HepG2 (cell line): Measurements from ENCODE around the gene P3H4. TPM values are rescaled to one million over a fixed set of nuclear protein-coding genes. Genes with fewer than 3 reads are reported as not detected.

ENCODE experiments used
- GABPA ChIP-seq, 2 experiments: IDR thresholded peaks; 2 replicates each; pipeline ENCODE4 v1.6.1; 2011 to 2016; ENCODE audit warnings: low read depth in 2 of 2, low read length in 1 of 2, missing biosample characterization in 1 of 2, missing genetic modification characterization in 1 of 2
- MEF2D ChIP-seq: sonication (generic); formaldehyde crosslinking; IDR thresholded peaks from 2 replicates; pipeline ENCODE4 v1.5.1; 2020; ENCODE audit warnings: mild to moderate bottlenecking, missing genetic modification reagents
- NCOA2 ChIP-seq: sonication (generic); formaldehyde crosslinking; IDR thresholded peaks from 2 replicates; pipeline ENCODE4 v1.8.0; 2022; ENCODE audit warnings: inconsistent platforms
- NR2C2 ChIP-seq: sonication (generic); formaldehyde crosslinking; IDR thresholded peaks from 2 replicates; pipeline ENCODE4 v1.4.0; 2020; ENCODE audit warnings: missing genetic modification reagents, mild to moderate bottlenecking, moderate library complexity, borderline replicate concordance
- SETDB1 ChIP-seq: sonication (generic); formaldehyde crosslinking; IDR thresholded peaks from 2 replicates; pipeline ENCODE4 v1.5.1; 2020; ENCODE audit warnings: missing genetic modification reagents, mild to moderate bottlenecking, borderline replicate concordance
- SIN3A ChIP-seq: IDR thresholded peaks from 2 replicates; pipeline ENCODE4 v1.6.1; 2011; ENCODE audit warnings: low read depth, mild to moderate bottlenecking, control low read depth, low read length, borderline replicate concordance
- SOX13 ChIP-seq, 3 experiments: fragments of 450-650 bp in 1 of 3; sonication (generic) in 1 of 3; formaldehyde crosslinking in 1 of 3; IDR thresholded peaks in 2 of 3; conservative IDR thresholded peaks in 1 of 3; 2 replicates each; pipeline versions ENCODE4 v1.5.0 to v1.6.1; 2016 to 2020; ENCODE audit warnings: antibody characterized with exemption in 1 of 3, mild to moderate bottlenecking in 1 of 3, missing compliant biosample characterization in 1 of 3, missing genetic modification reagents in 1 of 3, moderate library complexity in 1 of 3
- TEAD2 ChIP-seq: sonication (generic); formaldehyde crosslinking; IDR thresholded peaks from 2 replicates; pipeline ENCODE4 v1.9.0; 2021; ENCODE audit warnings: missing genetic modification reagents
- ZKSCAN8 ChIP-seq: IDR thresholded peaks from 2 replicates; pipeline ENCODE4 v1.6.1; 2016; ENCODE audit warnings: borderline replicate concordance, missing genetic modification reagents, missing compliant biosample characterization
- ZNF205 ChIP-seq: IDR thresholded peaks from 2 replicates; pipeline ENCODE4 v1.6.1; 2018; ENCODE audit warnings: missing biosample characterization, missing genetic modification reagents
- ZNF230 ChIP-seq: sonication (generic); formaldehyde crosslinking; IDR thresholded peaks from 2 replicates; pipeline ENCODE4 v1.4.0; 2020; ENCODE audit warnings: mild to moderate bottlenecking, missing genetic modification reagents
- ZNF543 ChIP-seq: sonication (generic); formaldehyde crosslinking; IDR thresholded peaks from 2 replicates; pipeline ENCODE4 v1.4.0; 2020; ENCODE audit warnings: mild to moderate bottlenecking, missing genetic modification reagents
- ZNF598 ChIP-seq: sonication (generic); formaldehyde crosslinking; IDR thresholded peaks from 2 replicates; pipeline ENCODE4 v1.5.1; 2020; ENCODE audit warnings: mild to moderate bottlenecking, missing genetic modification reagents, borderline replicate concordance
- ZNF670 ChIP-seq: sonication (generic); formaldehyde crosslinking; IDR thresholded peaks from 2 replicates; pipeline ENCODE4 v1.8.0; 2022; ENCODE audit warnings: mild to moderate bottlenecking, missing genetic modification reagents, borderline replicate concordance
- ZNF674 ChIP-seq: sonication (generic); formaldehyde crosslinking; IDR thresholded peaks from 2 replicates; pipeline ENCODE4 v1.5.0; 2020; ENCODE audit warnings: low read depth, mild to moderate bottlenecking, missing genetic modification reagents
- ZNF749 ChIP-seq: sonication (generic); formaldehyde crosslinking; IDR thresholded peaks from 2 replicates; pipeline ENCODE4 v1.8.0; 2022; ENCODE audit warnings: mild to moderate bottlenecking, missing genetic modification reagents, moderate library complexity, borderline replicate concordance
- ZSCAN30 ChIP-seq: sonication (generic); formaldehyde crosslinking; IDR thresholded peaks from 2 replicates; pipeline ENCODE4 v1.5.0; 2020; ENCODE audit warnings: mild to moderate bottlenecking, missing genetic modification reagents
- polyA plus RNA-seq, 8 experiments: library from polyadenylated mRNA; depleted of rRNA in 3 of 8; stranded (reverse) in 7 of 8; unstranded in 1 of 8; fragments of >200 nt; fragmentation: Illumina TruSeq in 4 of 8; extraction: Trizol in 4 of 8; gene quantifications; 2 replicates each; pipeline versions ENCODE4 v1.2.1 to v1.2.3, GENCODE V29; 2011 to 2016; ENCODE audit warnings: low read depth in 4 of 8, missing spikeins in 1 of 8, mixed read lengths in 1 of 8; ENCODE audit not compliant: insufficient read depth in 1 of 8
- total RNA-seq, 5 experiments: library from RNA; depleted of rRNA; stranded (reverse); fragments of >200 nt; fragmentation: Illumina TruSeq; extraction: Trizol; gene quantifications; 2 replicates each; pipeline ENCODE4 v1.2.3, GENCODE V29; 2016; ENCODE audit warnings: low read depth in 1 of 5
- TF ChIP-seq, protein P1 (sequence below): sonication (generic); formaldehyde crosslinking; IDR thresholded peaks from 2 replicates; pipeline ENCODE4 v1.4.0; 2020; ENCODE audit warnings: missing genetic modification reagents, mild to moderate bottlenecking, borderline replicate concordance
- TF ChIP-seq, protein P2 (sequence below): sonication (generic); formaldehyde crosslinking; IDR thresholded peaks from 2 replicates; pipeline ENCODE4 v1.4.0; 2020; ENCODE audit warnings: mild to moderate bottlenecking, missing genetic modification reagents
- TF ChIP-seq, protein P3 (sequence below): sonication (generic); formaldehyde crosslinking; IDR thresholded peaks from 2 replicates; pipeline ENCODE4 v1.8.0; 2022; ENCODE audit warnings: low read depth, missing genetic modification reagents
- TF ChIP-seq, protein P4 (sequence below): sonication (generic); formaldehyde crosslinking; conservative IDR thresholded peaks from 2 replicates; pipeline ENCODE4 v1.8.0; 2022; ENCODE audit warnings: mild to moderate bottlenecking, moderate library complexity, missing genetic modification reagents
- TF ChIP-seq, protein P5 (sequence below): IDR thresholded peaks from 2 replicates; pipeline ENCODE4 v1.6.1; 2016

The P3H4 gene
- total and polyA plus RNA-seq, 2 of the 13 experiments (the other 11 are each of a cell fraction or from before 2014, with no cell fraction given): 37.1 to 50.6 TPM

DNA sequence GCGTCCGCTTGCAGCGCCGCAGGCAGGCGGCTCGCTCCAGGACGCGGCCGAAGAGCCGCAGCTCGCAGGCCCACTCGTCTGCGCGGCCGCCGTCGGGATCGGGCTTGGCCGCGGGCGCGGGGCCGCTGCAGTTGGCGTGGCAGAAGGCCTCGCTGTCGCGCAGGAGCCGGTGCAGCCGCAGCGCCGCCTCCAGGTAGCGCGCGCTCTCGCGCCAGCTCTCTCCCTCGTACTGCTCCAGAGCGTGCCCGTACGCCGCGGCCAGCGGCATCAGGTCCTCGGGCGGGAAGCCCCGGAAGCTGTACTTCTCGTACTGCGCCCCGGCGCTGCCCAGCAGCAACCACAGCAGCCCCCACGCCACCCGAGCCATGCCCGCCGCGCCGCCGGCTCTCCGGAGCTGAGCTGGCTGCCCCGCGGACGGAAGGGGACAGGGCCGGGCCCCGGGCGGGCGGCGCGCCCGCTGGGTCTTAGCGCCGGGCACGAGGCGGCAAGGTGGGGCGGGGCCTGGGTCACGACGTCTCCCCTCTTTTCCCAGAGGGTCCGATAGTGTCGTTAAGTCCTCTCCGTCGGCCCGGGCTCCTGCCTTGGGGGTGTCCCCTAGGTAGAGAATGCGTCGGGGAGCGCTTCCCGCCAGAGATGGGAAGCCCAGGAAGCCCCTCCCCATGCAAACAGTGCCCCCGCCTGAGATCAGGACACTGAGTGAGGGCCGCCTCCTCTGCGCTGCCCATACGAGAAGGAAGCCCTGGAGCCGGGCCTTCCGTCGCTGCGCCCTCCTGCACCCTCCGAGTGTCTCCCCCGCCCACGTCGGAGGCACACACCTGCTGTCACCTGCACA lies at the start of gene P3H4 (continued):
- TF ChIP-seq ZNF598 (CRISPR knock-in tag): 0 out of 2 replicates have a peak, but pooled peaks have one; percentile 38
- TF ChIP-seq, protein P1, sequence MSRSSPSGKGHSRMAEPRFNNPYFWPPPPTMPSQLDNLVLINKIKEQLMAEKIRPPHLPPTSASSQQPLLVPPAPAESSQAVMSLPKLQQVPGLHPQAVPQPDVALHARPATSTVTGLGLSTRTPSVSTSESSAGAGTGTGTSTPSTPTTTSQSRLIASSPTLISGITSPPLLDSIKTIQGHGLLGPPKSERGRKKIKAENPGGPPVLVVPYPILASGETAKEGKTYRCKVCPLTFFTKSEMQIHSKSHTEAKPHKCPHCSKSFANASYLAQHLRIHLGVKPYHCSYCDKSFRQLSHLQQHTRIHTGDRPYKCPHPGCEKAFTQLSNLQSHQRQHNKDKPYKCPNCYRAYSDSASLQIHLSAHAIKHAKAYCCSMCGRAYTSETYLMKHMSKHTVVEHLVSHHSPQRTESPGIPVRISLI (CRISPR knock-in tag): peak; percentile 58; the same call in 1 of the 2 replicates
- TF ChIP-seq ZNF543 (CRISPR knock-in tag): 0 out of 2 replicates have a peak, but pooled peaks have one; percentile 19
- TF ChIP-seq, protein P2, sequence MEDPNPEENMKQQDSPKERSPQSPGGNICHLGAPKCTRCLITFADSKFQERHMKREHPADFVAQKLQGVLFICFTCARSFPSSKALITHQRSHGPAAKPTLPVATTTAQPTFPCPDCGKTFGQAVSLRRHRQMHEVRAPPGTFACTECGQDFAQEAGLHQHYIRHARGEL (CRISPR knock-in tag): no peak
- TF ChIP-seq ZNF230 (CRISPR knock-in tag): no peak; the same call in 1 of the 2 replicates
- TF ChIP-seq NR2C2 (CRISPR knock-in tag): no peak; the same call in 1 of the 2 replicates
- TF ChIP-seq SETDB1 (CRISPR knock-in tag): no peak
- peak; percentile 27; the same call in 1 of the 2 replicates for TF ChIP-seq ZNF205 (CRISPR knock-in tag)
- no peak; the same call in 1 of the 2 replicates for TF ChIP-seq MEF2D (CRISPR knock-in tag)
- TF ChIP-seq ZNF749 (CRISPR knock-in tag): peak; percentile 65; the same call in 1 of the 2 replicates
- TF ChIP-seq, protein P3, sequence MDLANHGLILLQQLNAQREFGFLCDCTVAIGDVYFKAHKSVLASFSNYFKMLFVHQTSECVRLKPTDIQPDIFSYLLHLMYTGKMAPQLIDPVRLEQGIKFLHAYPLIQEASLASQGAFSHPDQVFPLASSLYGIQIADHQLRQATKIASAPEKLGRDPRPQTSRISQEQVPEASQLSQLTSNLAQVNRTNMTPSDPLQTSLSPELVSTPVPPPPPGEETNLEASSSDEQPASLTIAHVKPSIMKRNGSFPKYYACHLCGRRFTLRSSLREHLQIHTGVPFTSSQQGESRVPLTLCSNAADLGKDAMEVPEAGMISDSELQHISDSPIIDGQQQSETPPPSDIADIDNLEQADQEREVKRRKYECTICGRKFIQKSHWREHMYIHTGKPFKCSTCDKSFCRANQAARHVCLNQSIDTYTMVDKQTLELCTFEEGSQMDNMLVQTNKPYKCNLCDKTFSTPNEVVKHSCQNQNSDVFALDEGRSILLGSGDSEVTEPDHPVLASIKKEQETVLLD (CRISPR knock-in tag): peak; percentile 83; the same call in 1 of the 2 replicates
- TF ChIP-seq, protein P4, sequence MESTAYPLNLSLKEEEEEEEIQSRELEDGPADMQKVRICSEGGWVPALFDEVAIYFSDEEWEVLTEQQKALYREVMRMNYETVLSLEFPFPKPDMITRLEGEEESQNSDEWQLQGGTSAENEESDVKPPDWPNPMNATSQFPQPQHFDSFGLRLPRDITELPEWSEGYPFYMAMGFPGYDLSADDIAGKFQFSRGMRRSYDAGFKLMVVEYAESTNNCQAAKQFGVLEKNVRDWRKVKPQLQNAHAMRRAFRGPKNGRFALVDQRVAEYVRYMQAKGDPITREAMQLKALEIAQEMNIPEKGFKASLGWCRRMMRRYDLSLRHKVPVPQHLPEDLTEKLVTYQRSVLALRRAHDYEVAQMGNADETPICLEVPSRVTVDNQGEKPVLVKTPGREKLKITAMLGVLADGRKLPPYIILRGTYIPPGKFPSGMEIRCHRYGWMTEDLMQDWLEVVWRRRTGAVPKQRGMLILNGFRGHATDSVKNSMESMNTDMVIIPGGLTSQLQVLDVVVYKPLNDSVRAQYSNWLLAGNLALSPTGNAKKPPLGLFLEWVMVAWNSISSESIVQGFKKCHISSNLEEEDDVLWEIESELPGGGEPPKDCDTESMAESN (CRISPR knock-in tag): peak; percentile 95
- TF ChIP-seq ZKSCAN8 (CRISPR knock-in tag): no peak
- no peak; the same call in 1 of the 2 replicates for TF ChIP-seq GABPA (IDR thresholded peaks at IDR 0.05; ENCODE audit: low read depth, low read length)
- TF ChIP-seq GABPA (CRISPR knock-in tag; IDR thresholded peaks at IDR 0.05; ENCODE audit: low read depth): no peak
- no peak; the same call in 1 of the 2 replicates for TF ChIP-seq ZNF670 (CRISPR knock-in tag)
- no peak; the same call in 1 of the 2 replicates for TF ChIP-seq SIN3A
- no peak for TF ChIP-seq NCOA2
- TF ChIP-seq ZNF674 (CRISPR knock-in tag): peak; percentile 62; the same call in 1 of the 2 replicates
- TF ChIP-seq TEAD2: peak; percentile 8; the same call in 1 of the 2 replicates
- TF ChIP-seq SOX13 (IDR thresholded peaks at IDR 0.05): no peak
- TF ChIP-seq SOX13 (CRISPR knock-in tag; conservative IDR thresholded peaks at IDR 0.05 in 1 of 2, IDR thresholded peaks at IDR 0.05 in 1 of 2): no peak
- no peak for TF ChIP-seq ZSCAN30
- TF ChIP-seq, protein P5, sequence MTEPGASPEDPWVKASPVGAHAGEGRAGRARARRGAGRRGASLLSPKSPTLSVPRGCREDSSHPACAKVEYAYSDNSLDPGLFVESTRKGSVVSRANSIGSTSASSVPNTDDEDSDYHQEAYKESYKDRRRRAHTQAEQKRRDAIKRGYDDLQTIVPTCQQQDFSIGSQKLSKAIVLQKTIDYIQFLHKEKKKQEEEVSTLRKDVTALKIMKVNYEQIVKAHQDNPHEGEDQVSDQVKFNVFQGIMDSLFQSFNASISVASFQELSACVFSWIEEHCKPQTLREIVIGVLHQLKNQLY (CRISPR knock-in tag): no peak
